Fibroblast of the aortic adventitia (primary cell): ENCODE data around the gene AARS1. TPM values are rescaled to one million over a fixed set of nuclear protein-coding genes. Genes with fewer than 3 reads are reported as not detected.

Experiments
- small RNA-seq: library from RNA; depleted of rRNA; stranded (forward); fragments of <200 nt; gene quantifications from one replicate; pipeline ENCODE3, GENCODE V24; 2012
- total RNA-seq: library from RNA; depleted of rRNA; stranded (reverse); fragments of >200 nt; gene quantifications from 2 replicates; pipeline ENCODE4 v1.2.3, GENCODE V29; 2012; ENCODE audit warnings: low replicate concordance

Gene AARS1
- total RNA-seq, 1 donor = 167 TPM

Small RNA genes lying within 50 kb of the gene (small RNA-seq; reads per million reads assigned to genes)
- not detected for gene AC009060.2
- not detected for gene RN7SL279P

Other genes starting within 250 kb of the AARS1 start
- 25.7 and 70.1 TPM in 2 replicates for gene PDPR, start 175.2 kb downstream of the AARS1 start, total RNA-seq
- gene CLEC18C, start 115.7 kb downstream of the AARS1 start, total RNA-seq = 0.09 and 0.90 TPM in 2 replicates
- gene EXOSC6, start 37.6 kb downstream of the AARS1 start, total RNA-seq = 37.9 and 39.7 TPM in 2 replicates
- gene DDX19B, start 9.7 kb upstream of the AARS1 start, total RNA-seq = 28.5 and 30.5 TPM in 2 replicates
- gene DDX19A, start 57.4 kb upstream of the AARS1 start, total RNA-seq = 28.1 and 37.4 TPM in 2 replicates
- gene ST3GAL2, start 149.6 kb upstream of the AARS1 start, total RNA-seq = 16.7 and 18.9 TPM in 2 replicates
- 8.1 and 8.9 TPM in 2 replicates for gene FCSK, start 165.1 kb upstream of the AARS1 start, total RNA-seq
- gene COG4, start 234.0 kb upstream of the AARS1 start, total RNA-seq = 59.9 and 131 TPM in 2 replicates
- gene SF3B3, start 234.3 kb upstream of the AARS1 start, total RNA-seq = 39.1 and 184 TPM in 2 replicates